Fibroblast of lung (primary cell): ENCODE data around the gene HEMK1.

Experiments
- EZH2 ChIP-seq: IDR thresholded peaks from 2 replicates; pipeline ENCODE4 v1.5.1; 2012; ENCODE audit warnings: low read length, control low read depth, mild to moderate bottlenecking; ENCODE audit errors: missing control alignments
- TF ChIP-seq, protein P1 (sequence below), 2 donors: IDR thresholded peaks in 1 of 2; conservative IDR thresholded peaks in 1 of 2; 1 replicate in 1 of 2; 2 replicates in 1 of 2; pipeline ENCODE4 v1.5.1; 2011 to 2012; ENCODE audit warnings: low read length in 2 of 2, control low read depth in 1 of 2, inconsistent platforms in 1 of 2, low read depth in 1 of 2, mild to moderate bottlenecking in 1 of 2

GRCh38 chr3:50600841-50601591 is 31.7 kb downstream of the HEMK1 start:
- TF ChIP-seq, protein P1, sequence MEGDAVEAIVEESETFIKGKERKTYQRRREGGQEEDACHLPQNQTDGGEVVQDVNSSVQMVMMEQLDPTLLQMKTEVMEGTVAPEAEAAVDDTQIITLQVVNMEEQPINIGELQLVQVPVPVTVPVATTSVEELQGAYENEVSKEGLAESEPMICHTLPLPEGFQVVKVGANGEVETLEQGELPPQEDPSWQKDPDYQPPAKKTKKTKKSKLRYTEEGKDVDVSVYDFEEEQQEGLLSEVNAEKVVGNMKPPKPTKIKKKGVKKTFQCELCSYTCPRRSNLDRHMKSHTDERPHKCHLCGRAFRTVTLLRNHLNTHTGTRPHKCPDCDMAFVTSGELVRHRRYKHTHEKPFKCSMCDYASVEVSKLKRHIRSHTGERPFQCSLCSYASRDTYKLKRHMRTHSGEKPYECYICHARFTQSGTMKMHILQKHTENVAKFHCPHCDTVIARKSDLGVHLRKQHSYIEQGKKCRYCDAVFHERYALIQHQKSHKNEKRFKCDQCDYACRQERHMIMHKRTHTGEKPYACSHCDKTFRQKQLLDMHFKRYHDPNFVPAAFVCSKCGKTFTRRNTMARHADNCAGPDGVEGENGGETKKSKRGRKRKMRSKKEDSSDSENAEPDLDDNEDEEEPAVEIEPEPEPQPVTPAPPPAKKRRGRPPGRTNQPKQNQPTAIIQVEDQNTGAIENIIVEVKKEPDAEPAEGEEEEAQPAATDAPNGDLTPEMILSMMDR (conservative IDR thresholded peaks at IDR 0.05 in 1 of 2, IDR thresholded peaks at IDR 0.05 in 1 of 2; ENCODE audit: low read depth in 1 of 2, low read length in 2 of 2), result no peak
- TF ChIP-seq EZH2, result no peak
